Type B pancreatic cell (in vitro differentiated cells): ENCODE measurements around the gene CNFN. TPM values are rescaled to one million over a fixed set of nuclear protein-coding genes. Genes with fewer than 3 reads are reported as not detected.

Experiments
- DNase-seq: peaks from one replicate; pipeline ENCODE4 v3.0.0; 2021; ENCODE audit warnings: mixed read lengths; ENCODE audit not compliant: unreplicated experiment; ENCODE audit errors: extremely low spot score
- H3K27ac Mint-ChIP-seq: 2 replicates; pipeline ENCODE4 v1.8.0; 2021; ENCODE audit warnings: mild to moderate bottlenecking, mixed read lengths
- H3K27me3 Mint-ChIP-seq: 2 replicates; pipeline ENCODE4 v1.8.0; 2021; ENCODE audit warnings: mixed read lengths
- H3K36me3 Mint-ChIP-seq: 2 replicates; pipeline ENCODE4 v1.8.0; 2021; ENCODE audit warnings: mixed read lengths
- H3K4me1 Mint-ChIP-seq: one replicate; pipeline ENCODE4 v1.8.0; 2021; ENCODE audit warnings: mixed read lengths; ENCODE audit not compliant: unreplicated experiment
- H3K4me3 Mint-ChIP-seq: 2 replicates; pipeline ENCODE4 v1.8.0; 2021; ENCODE audit warnings: mild to moderate bottlenecking, mixed read lengths
- H3K9me3 Mint-ChIP-seq: 2 replicates; pipeline ENCODE4 v1.8.0; 2021; ENCODE audit warnings: mixed read lengths
- CTCF ChIP-seq: fragments of 200-600 bp; sonication (generic); conservative IDR thresholded peaks from 2 replicates; pipeline ENCODE4 v1.5.0; 2021; ENCODE audit warnings: antibody characterized with exemption, mild to moderate bottlenecking
- total RNA-seq: library from RNA; stranded (reverse); gene quantifications from 2 replicates; pipeline ENCODE4 v1.2.1, GENCODE V29; 2021; ENCODE audit warnings: low replicate concordance

Gene CNFN
- total RNA-seq, 1 donor from 2014 or later, result 3.3 TPM

- Mint-ChIP-seq H3K4me1 (peaks cover 9% of the 10 kb centered on the region), H3K27me3 (no peaks in the 10 kb centered on the region), H3K27ac (no peak overlapping the region), H3K36me3 (no peaks in the 10 kb centered on the region), H3K4me3 (no peak overlapping the region), H3K9me3 (no peaks in the 10 kb centered on the region)
- no peak for DNase-seq
- no peak for TF ChIP-seq CTCF
Measured at GRCh38 chr19:42403586-42403985, 13.5 kb upstream of the CNFN start.

- Mint-ChIP-seq H3K4me1 (peaks cover 10% of the 10 kb centered on the region), H3K27ac (peak overlapping the region; percentile 70), H3K36me3 (peaks cover 1% of the 10 kb centered on the region), H3K4me3 (peak overlapping the region; percentile 90), H3K27me3 (no peaks in the 10 kb centered on the region), H3K9me3 (no peaks in the 10 kb centered on the region)
- no peak for TF ChIP-seq CTCF
- DNase-seq, result no peak
Measured at GRCh38 chr19:42402376-42403116, 12.4 kb upstream of the CNFN start.

GRCh38 chr19:42401365-42402303 lies 11.5 kb upstream of the CNFN start:
- Mint-ChIP-seq H3K36me3 (peaks cover 3% of the 10 kb centered on the region), H3K4me1 (peaks cover 18% of the 10 kb centered on the region), H3K9me3 (no peaks in the 10 kb centered on the region), H3K27ac (peak overlapping the region; percentile 70), H3K4me3 (peak overlapping the region; percentile 90), H3K27me3 (no peaks in the 10 kb centered on the region)
- DNase-seq, result peak; percentile 89
- peak; percentile 98 for TF ChIP-seq CTCF

- TF ChIP-seq CTCF, result no peak
- H3K36me3 Mint-ChIP-seq, result peaks cover 3% of the 10 kb centered on the region
- peaks cover 26% of the 10 kb centered on the region for H3K4me1 Mint-ChIP-seq
- DNase-seq, result no peak
- H3K27me3 Mint-ChIP-seq, result no peaks in the 10 kb centered on the region
- peak overlapping the region; percentile 68 for H3K4me3 Mint-ChIP-seq
- H3K9me3 Mint-ChIP-seq, result no peaks in the 10 kb centered on the region
- no peak overlapping the region for H3K27ac Mint-ChIP-seq
Measured at GRCh38 chr19:42400404-42400803, 10.3 kb upstream of the CNFN start.

- Mint-ChIP-seq H3K27ac (peak overlapping the region; percentile 98), H3K27me3 (peaks cover 9% of the 10 kb centered on the region), H3K4me3 (peak overlapping the region; percentile 98), H3K9me3 (no peaks in the 10 kb centered on the region), H3K36me3 (peaks cover 3% of the 10 kb centered on the region), H3K4me1 (peaks cover 26% of the 10 kb centered on the region)
- TF ChIP-seq CTCF, result no peak
- DNase-seq, result no peak
Measured at GRCh38 chr19:42397263-42398166, 7.4 kb upstream of the CNFN start.
